Upper lobe of left lung (tissue), 6 donors: Measurements from ENCODE around the gene REXO4. TPM values are rescaled to one million over a fixed set of nuclear protein-coding genes. Genes with fewer than 3 reads are reported as not detected.

Source experiments
- ATAC-seq, 2 donors: fragments of 200-7000 bp; cut with Tn5 transposase; one replicate each; pipeline ENCODE4 v1.9.1; 2022; ENCODE audit warnings: mild to moderate bottlenecking in 2 of 2, moderate library complexity in 2 of 2; ENCODE audit not compliant: low FRiP score in 2 of 2
- DNase-seq, 2 donors: peaks; one replicate each; pipeline ENCODE4 v3.0.0-alpha.2; 2019 to 2020
- H3K27ac ChIP-seq, 4 donors: fragments of 200-600 bp; sonication (generic); one replicate each; pipeline ENCODE4 v1.5.1; 2016 to 2019
- H3K27me3 ChIP-seq, 4 donors: fragments of 200-600 bp; sonication (generic); one replicate each; pipeline ENCODE4 v1.5.1; 2017 to 2019
- H3K36me3 ChIP-seq, 4 donors: fragments of 200-600 bp; sonication (generic); one replicate each; pipeline ENCODE4 v1.5.1; 2016 to 2019
- H3K4me1 ChIP-seq, 4 donors: fragments of 200-600 bp; sonication (generic); one replicate each; pipeline ENCODE4 v1.5.1; 2018 to 2019
- H3K4me3 ChIP-seq, 4 donors: fragments of 200-600 bp; sonication (generic); one replicate each; pipeline ENCODE4 v1.5.1; 2017 to 2019; ENCODE audit warnings: mild to moderate bottlenecking in 2 of 4, moderate library complexity in 1 of 4
- H3K9me3 ChIP-seq, 4 donors: fragments of 200-600 bp; sonication (generic); one replicate each; pipeline ENCODE4 v1.5.1; 2018 to 2019
- EP300 ChIP-seq, 4 donors: sonication (generic); formaldehyde crosslinking; IDR thresholded peaks; one replicate each; pipeline ENCODE4 v1.5.1; 2017; ENCODE audit warnings: antibody characterized with exemption in 4 of 4, control low read depth in 2 of 4
- POLR2A ChIP-seq, 4 donors: fragments of 450-650 bp; IDR thresholded peaks; one replicate each; pipeline ENCODE4 v1.5.1; 2016 to 2017; ENCODE audit warnings: antibody characterized with exemption in 4 of 4, mild to moderate bottlenecking in 2 of 4
- POLR2AphosphoS5 ChIP-seq, 2 donors: sonication (generic); formaldehyde crosslinking; IDR thresholded peaks; one replicate each; pipeline ENCODE4 v1.5.1; 2017; ENCODE audit warnings: antibody characterized with exemption in 2 of 2
- WGBS, 2 donors: methylation state at CpG; one replicate each; pipeline ENCODE4 v1.1.5; 2017 to 2018; 5-methylcytosine and 5-hydroxymethylcytosine counted together
- total RNA-seq, 6 donors: library from RNA; depleted of rRNA in 4 of 6; stranded (reverse); fragments of >200 nt in 4 of 6; gene quantifications; one replicate each; pipeline versions ENCODE4 v1.1.0 to v1.2.1, GENCODE V29; 2016 to 2021
- TF ChIP-seq, protein P1 (sequence below), 6 experiments: fragments of 450-650 bp in 4 of 6; fragments of 200-600 bp in 2 of 6; sonication (generic) in 2 of 6; IDR thresholded peaks; one replicate each; pipeline ENCODE4 v1.5.1; 2016 to 2019; ENCODE audit warnings: antibody characterized with exemption in 6 of 6
- donor health status: DM: no; HTN: no; CAD: no; lungs with moderate emphysema.
- donor health status: DM: no; HTN: yes; CAD: no; lungs with severe emphysema.

The REXO4 gene
- total RNA-seq, 6 donors from 2014 or later: 14.7 to 34.3 (median 23.1) TPM

- H3K4me1 ChIP-seq: no peaks in the 10 kb centered on the region
- TF ChIP-seq, protein P1, sequence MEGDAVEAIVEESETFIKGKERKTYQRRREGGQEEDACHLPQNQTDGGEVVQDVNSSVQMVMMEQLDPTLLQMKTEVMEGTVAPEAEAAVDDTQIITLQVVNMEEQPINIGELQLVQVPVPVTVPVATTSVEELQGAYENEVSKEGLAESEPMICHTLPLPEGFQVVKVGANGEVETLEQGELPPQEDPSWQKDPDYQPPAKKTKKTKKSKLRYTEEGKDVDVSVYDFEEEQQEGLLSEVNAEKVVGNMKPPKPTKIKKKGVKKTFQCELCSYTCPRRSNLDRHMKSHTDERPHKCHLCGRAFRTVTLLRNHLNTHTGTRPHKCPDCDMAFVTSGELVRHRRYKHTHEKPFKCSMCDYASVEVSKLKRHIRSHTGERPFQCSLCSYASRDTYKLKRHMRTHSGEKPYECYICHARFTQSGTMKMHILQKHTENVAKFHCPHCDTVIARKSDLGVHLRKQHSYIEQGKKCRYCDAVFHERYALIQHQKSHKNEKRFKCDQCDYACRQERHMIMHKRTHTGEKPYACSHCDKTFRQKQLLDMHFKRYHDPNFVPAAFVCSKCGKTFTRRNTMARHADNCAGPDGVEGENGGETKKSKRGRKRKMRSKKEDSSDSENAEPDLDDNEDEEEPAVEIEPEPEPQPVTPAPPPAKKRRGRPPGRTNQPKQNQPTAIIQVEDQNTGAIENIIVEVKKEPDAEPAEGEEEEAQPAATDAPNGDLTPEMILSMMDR (IDR thresholded peaks at IDR 0.05): peak; percentile 45 to 73 (median 58)
- TF ChIP-seq EP300 (IDR thresholded peaks at IDR 0.05): no peak
- TF ChIP-seq POLR2A (IDR thresholded peaks at IDR 0.05): no peak
- no peak for TF ChIP-seq POLR2AphosphoS5 (IDR thresholded peaks at IDR 0.05)
- DNase-seq (peak in 1 of 2 donors; percentile 71), ATAC-seq (peak in 1 of 2 donors; percentile 47)
- no peak overlapping the region for H3K27ac ChIP-seq
- WGBS, 2 donors: 71 to 79% methylated on average over 12 to 16 of the region's 16 CpGs
- no peaks in the 10 kb centered on the region for H3K9me3 ChIP-seq
- peaks cover 12 to 46% (median 35%) of the 10 kb centered on the region in 4 donors for H3K36me3 ChIP-seq
- H3K4me3 ChIP-seq: no peak overlapping the region
- H3K27me3 ChIP-seq: no peaks in the 10 kb centered on the region
Observed at GRCh38 chr9:133403766-133404453, 13.9 kb downstream of the REXO4 start.

- no peak for ATAC-seq
- no peaks in the 10 kb centered on the region for H3K27me3 ChIP-seq
- H3K27ac ChIP-seq: no peak overlapping the region
- WGBS, 2 donors: 75% methylated on average over 5 of the region's 7 CpGs; no CpG with 5 or more reads in 1 of the 2 donors
- H3K4me3 ChIP-seq: no peak overlapping the region
- H3K9me3 ChIP-seq: no peaks in the 10 kb centered on the region
- H3K4me1 ChIP-seq: no peaks in the 10 kb centered on the region
- H3K36me3 ChIP-seq: peaks cover 6 to 34% (median 26%) of the 10 kb centered on the region in 4 donors
- TF ChIP-seq POLR2AphosphoS5 (IDR thresholded peaks at IDR 0.05) (no peak), EP300 (IDR thresholded peaks at IDR 0.05) (no peak)
- no peak for DNase-seq
Observed at GRCh38 chr9:133402689-133403088, 15.1 kb downstream of the REXO4 start.

GRCh38 chr9:133401588-133401987 is 16.2 kb downstream of the REXO4 start:
- TF ChIP-seq POLR2AphosphoS5 (IDR thresholded peaks at IDR 0.05) (no peak), EP300 (IDR thresholded peaks at IDR 0.05) (no peak), POLR2A (IDR thresholded peaks at IDR 0.05) (no peak)
- TF ChIP-seq, protein P1 (IDR thresholded peaks at IDR 0.05): no peak
- H3K4me1 ChIP-seq: no peaks in the 10 kb centered on the region
- 85 to 90% methylated on average over 4 to 6 of the region's 6 CpGs for WGBS, 2 donors
- no peak for DNase-seq
- no peaks in the 10 kb centered on the region for H3K9me3 ChIP-seq
- H3K36me3 ChIP-seq: peaks cover 5 to 26% (median 18%) of the 10 kb centered on the region in 4 donors
- no peak overlapping the region for H3K27ac ChIP-seq
- no peak for ATAC-seq
- no peak overlapping the region for H3K4me3 ChIP-seq
- no peaks in the 10 kb centered on the region for H3K27me3 ChIP-seq

- DNase-seq (no peak), ATAC-seq (no peak)
- H3K4me1 ChIP-seq: no peaks in the 10 kb centered on the region
- peaks cover 0 to 13% (median 6%) of the 10 kb centered on the region in 4 donors for H3K36me3 ChIP-seq
- H3K9me3 ChIP-seq: no peaks in the 10 kb centered on the region
- 100% methylated on average over 7 of the region's 12 CpGs; no CpG with 5 or more reads in 1 of the 2 donors for WGBS, 2 donors
- H3K27me3 ChIP-seq: no peaks in the 10 kb centered on the region
- H3K27ac ChIP-seq: no peak overlapping the region
- H3K4me3 ChIP-seq: no peak overlapping the region
- TF ChIP-seq EP300 (IDR thresholded peaks at IDR 0.05) (no peak), POLR2AphosphoS5 (IDR thresholded peaks at IDR 0.05) (no peak), POLR2A (IDR thresholded peaks at IDR 0.05) (no peak)
- TF ChIP-seq, protein P1 (IDR thresholded peaks at IDR 0.05): no peak
Observed at GRCh38 chr9:133400292-133400691, 17.5 kb downstream of the REXO4 start.

GRCh38 chr9:133397895-133398294 is 19.9 kb downstream of the REXO4 start:
- no peaks in the 10 kb centered on the region for H3K27me3 ChIP-seq
- H3K36me3 ChIP-seq: peaks cover 0 to 3% (median 0%) of the 10 kb centered on the region in 4 donors
- no peaks in the 10 kb centered on the region for H3K9me3 ChIP-seq
- TF ChIP-seq POLR2A (IDR thresholded peaks at IDR 0.05) (no peak), POLR2AphosphoS5 (IDR thresholded peaks at IDR 0.05) (no peak), EP300 (IDR thresholded peaks at IDR 0.05) (no peak)
- TF ChIP-seq, protein P1 (IDR thresholded peaks at IDR 0.05): no peak
- DNase-seq: no peak
- ATAC-seq: no peak
- no peak overlapping the region for H3K27ac ChIP-seq
- 78% methylated on average over 7 to 9 of the region's 9 CpGs for WGBS, 2 donors
- no peaks in the 10 kb centered on the region for H3K4me1 ChIP-seq
- no peak overlapping the region for H3K4me3 ChIP-seq
